Natural killer cell (primary cell): ENCODE data around the gene SPATA2L. TPM values are rescaled to one million over a fixed set of nuclear protein-coding genes. Genes with fewer than 3 reads are reported as not detected.
A peak's percentile ranks its signal among the peaks of the same experiment; 100 is the strongest.

Experiments used
- ATAC-seq, 3 donors: fragments of 150-1000 bp in 2 of 3; fragments of 200-7000 bp in 1 of 3; cut with Tn5 transposase; 1 replicate in 1 of 3; 2 replicates in 2 of 3; pipeline ENCODE4 v1.10.0; 2021; ENCODE audit warnings: mild to moderate bottlenecking in 2 of 3, moderate library complexity in 2 of 3
- DNase-seq, 2 donors: peaks; one replicate each; pipeline versions ENCODE4 v3.0.0 to v3.0.0-alpha.2; 2013 to 2021; ENCODE audit warnings: mixed read lengths in 1 of 2
- H3K27ac ChIP-seq: one replicate; pipeline ENCODE4 v1.5.1; 2013; ENCODE audit warnings: mild to moderate bottlenecking, low read length
- H3K27me3 ChIP-seq: one replicate; pipeline ENCODE4 v1.6.1; 2013; ENCODE audit warnings: low read length; ENCODE audit not compliant: control insufficient read depth, insufficient read depth
- H3K36me3 ChIP-seq: one replicate; pipeline ENCODE4 v1.6.1; 2013; ENCODE audit warnings: low read length; ENCODE audit not compliant: control insufficient read depth, insufficient read depth
- H3K4me1 ChIP-seq: one replicate; pipeline ENCODE4 v1.6.1; 2013; ENCODE audit warnings: low read length; ENCODE audit not compliant: control insufficient read depth, insufficient read depth
- H3K4me3 ChIP-seq: one replicate; pipeline ENCODE4 v1.5.1; 2013; ENCODE audit warnings: low read length
- H3K9me3 ChIP-seq: one replicate; pipeline ENCODE4 v1.6.1; 2013; ENCODE audit warnings: low read length; ENCODE audit not compliant: control insufficient read depth, insufficient read depth
- H3K27ac Mint-ChIP-seq, 2 donors: one replicate each; pipeline ENCODE4 v1.8.0; 2022; ENCODE audit warnings: mild to moderate bottlenecking in 2 of 2, mixed read lengths in 2 of 2, moderate library complexity in 1 of 2
- H3K27me3 Mint-ChIP-seq, 2 donors: one replicate each; pipeline ENCODE4 v1.8.0; 2022; ENCODE audit warnings: low read depth in 2 of 2, mixed read lengths in 2 of 2
- H3K36me3 Mint-ChIP-seq: one replicate; pipeline ENCODE4 v1.8.0; 2022; ENCODE audit warnings: mixed read lengths
- H3K4me1 Mint-ChIP-seq, 2 donors: one replicate each; pipeline ENCODE4 v1.8.0; 2022; ENCODE audit warnings: mixed read lengths in 2 of 2
- H3K4me3 Mint-ChIP-seq: one replicate; pipeline ENCODE4 v1.8.0; 2022; ENCODE audit warnings: mild to moderate bottlenecking, moderate library complexity, mixed read lengths
- H3K9me3 Mint-ChIP-seq, 2 donors: one replicate each; pipeline ENCODE4 v1.8.0; 2022; ENCODE audit warnings: mixed read lengths in 2 of 2
- WGBS: methylation state at CpG from one replicate; pipeline ENCODE4 v1.1.7; 2013; ENCODE audit warnings: missing lambda C conversion rate; ENCODE audit not compliant: insufficient coverage; 5-methylcytosine and 5-hydroxymethylcytosine counted together
- intact Hi-C: fragments of 100-400 bp; cut with micrococcal nuclease; formaldehyde crosslinking; loops from one replicate; pipeline ENCODE4 v1.14.2; 2022
- total RNA-seq, 4 donors: library from RNA; stranded (reverse); fragments of 120-200 nt in 1 of 4; gene quantifications; one replicate each; pipeline versions ENCODE4 v1.2.3 to v1.2.4, GENCODE V29; 2013 to 2022
- TF ChIP-seq, protein P1 (sequence below): fragments of 200-600 bp; IDR thresholded peaks from one replicate; pipeline ENCODE4 v1.8.0; 2022; ENCODE audit warnings: antibody characterized with exemption

SPATA2L gene
- total RNA-seq, 3 donors from 2014 or later (not counting 1 experiment from before 2014, with no cell fraction given): 23.1 to 37.9 (median 24.0) TPM

DNA sequence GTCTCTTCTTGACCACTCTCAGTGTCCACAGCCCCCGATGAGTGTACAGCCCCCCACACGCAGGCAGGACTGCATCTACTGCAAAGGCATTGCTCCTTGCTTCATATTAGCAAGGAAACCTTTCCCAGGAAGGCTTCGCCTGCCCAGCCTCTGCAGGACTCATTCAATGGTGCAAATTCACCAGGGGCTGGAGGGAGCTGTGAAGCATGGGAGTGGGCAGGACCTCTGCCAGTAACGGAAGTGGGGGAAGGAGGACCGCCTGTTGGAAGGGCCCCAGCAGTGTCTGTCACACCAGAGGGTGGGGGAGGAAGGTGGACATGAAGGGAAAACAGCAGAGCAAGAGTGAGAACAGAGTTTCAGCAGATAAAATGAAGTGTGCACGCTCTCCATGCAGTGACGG lies 41.4 kb downstream of the SPATA2L start:
- Mint-ChIP-seq H3K27ac (no peak overlapping the region), H3K9me3 (no peaks in the 10 kb centered on the region), H3K27me3 (no peaks in the 10 kb centered on the region), H3K4me3 (no peak overlapping the region), H3K4me1 (peaks cover 18 to 27% of the 10 kb centered on the region in 2 donors), H3K36me3 (no peaks in the 10 kb centered on the region)
- no peaks in the 10 kb centered on the region for H3K27me3 ChIP-seq
- no peak overlapping the region for H3K27ac ChIP-seq
- H3K4me3 ChIP-seq: no peak overlapping the region
- intact Hi-C loops: no loop called here
- peaks cover 34% of the 10 kb centered on the region for H3K4me1 ChIP-seq
- ATAC-seq (no peak), DNase-seq (no peak)
- no peaks in the 10 kb centered on the region for H3K36me3 ChIP-seq
- TF ChIP-seq, protein P1, sequence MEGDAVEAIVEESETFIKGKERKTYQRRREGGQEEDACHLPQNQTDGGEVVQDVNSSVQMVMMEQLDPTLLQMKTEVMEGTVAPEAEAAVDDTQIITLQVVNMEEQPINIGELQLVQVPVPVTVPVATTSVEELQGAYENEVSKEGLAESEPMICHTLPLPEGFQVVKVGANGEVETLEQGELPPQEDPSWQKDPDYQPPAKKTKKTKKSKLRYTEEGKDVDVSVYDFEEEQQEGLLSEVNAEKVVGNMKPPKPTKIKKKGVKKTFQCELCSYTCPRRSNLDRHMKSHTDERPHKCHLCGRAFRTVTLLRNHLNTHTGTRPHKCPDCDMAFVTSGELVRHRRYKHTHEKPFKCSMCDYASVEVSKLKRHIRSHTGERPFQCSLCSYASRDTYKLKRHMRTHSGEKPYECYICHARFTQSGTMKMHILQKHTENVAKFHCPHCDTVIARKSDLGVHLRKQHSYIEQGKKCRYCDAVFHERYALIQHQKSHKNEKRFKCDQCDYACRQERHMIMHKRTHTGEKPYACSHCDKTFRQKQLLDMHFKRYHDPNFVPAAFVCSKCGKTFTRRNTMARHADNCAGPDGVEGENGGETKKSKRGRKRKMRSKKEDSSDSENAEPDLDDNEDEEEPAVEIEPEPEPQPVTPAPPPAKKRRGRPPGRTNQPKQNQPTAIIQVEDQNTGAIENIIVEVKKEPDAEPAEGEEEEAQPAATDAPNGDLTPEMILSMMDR: no peak
- WGBS: 95% methylated on average over 7 of the region's 7 CpGs
- H3K9me3 ChIP-seq: no peaks in the 10 kb centered on the region

DNA sequence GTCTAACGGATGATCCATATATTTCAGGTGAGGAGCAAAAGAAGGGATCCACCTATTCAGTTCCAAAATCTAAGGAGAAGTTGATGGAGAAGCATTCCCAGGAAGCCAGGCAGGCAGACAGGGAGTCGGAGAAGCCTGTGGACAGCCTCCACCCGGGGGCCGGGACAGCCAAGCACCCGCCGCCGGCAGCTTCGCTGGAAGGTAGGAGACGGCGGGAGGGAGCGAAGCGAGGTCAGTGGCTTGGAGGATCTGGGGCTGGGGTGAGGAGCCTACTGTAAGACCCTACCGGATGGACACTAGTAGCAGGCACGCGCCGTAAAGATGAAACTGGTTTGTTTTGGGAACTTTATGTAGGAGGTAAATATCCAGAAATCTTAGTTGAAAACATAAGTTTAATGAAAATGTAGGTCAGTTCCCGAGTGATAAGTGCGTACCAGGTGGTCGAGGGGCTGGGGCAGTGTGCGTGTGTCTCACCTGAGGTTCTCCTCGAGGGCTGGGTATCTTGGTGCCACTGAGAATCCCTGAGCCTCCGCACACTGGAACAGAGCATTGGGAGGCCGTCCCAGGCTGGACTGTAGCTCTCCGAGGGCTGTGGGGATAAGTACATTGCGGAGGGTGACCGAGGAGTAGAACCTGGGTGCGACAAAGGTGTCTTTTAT lies 43.2 kb downstream of the SPATA2L start:
- no peak for ATAC-seq
- 28% methylated on average over 27 of the region's 27 CpGs for whole genome bisulfite sequencing
- no peaks in the 10 kb centered on the region for H3K27me3 ChIP-seq
- H3K4me1 Mint-ChIP-seq: peaks cover 27 to 37% of the 10 kb centered on the region in 2 donors
- intact Hi-C loops: loop anchor here (10.0 kb wide), 1 partner anchor 94 kb away; the partner anchor contains the start of gene RPL13
- peak in 1 of 2 donors; percentile 6 for DNase-seq
- H3K9me3 Mint-ChIP-seq: no peaks in the 10 kb centered on the region
- H3K27me3 Mint-ChIP-seq: no peaks in the 10 kb centered on the region
- TF ChIP-seq, protein P1: no peak
- peaks cover 3% of the 10 kb centered on the region for H3K36me3 ChIP-seq
- peak overlapping the region; percentile 91 for H3K4me3 Mint-ChIP-seq
- H3K9me3 ChIP-seq: no peaks in the 10 kb centered on the region
- H3K27ac Mint-ChIP-seq: peak overlapping the region; percentile 82 to 83
- peak overlapping the region; percentile 58 for H3K27ac ChIP-seq
- H3K36me3 Mint-ChIP-seq: no peaks in the 10 kb centered on the region
- H3K4me1 ChIP-seq: peaks cover 38% of the 10 kb centered on the region
- peak overlapping the region; percentile 78 for H3K4me3 ChIP-seq

DNA sequence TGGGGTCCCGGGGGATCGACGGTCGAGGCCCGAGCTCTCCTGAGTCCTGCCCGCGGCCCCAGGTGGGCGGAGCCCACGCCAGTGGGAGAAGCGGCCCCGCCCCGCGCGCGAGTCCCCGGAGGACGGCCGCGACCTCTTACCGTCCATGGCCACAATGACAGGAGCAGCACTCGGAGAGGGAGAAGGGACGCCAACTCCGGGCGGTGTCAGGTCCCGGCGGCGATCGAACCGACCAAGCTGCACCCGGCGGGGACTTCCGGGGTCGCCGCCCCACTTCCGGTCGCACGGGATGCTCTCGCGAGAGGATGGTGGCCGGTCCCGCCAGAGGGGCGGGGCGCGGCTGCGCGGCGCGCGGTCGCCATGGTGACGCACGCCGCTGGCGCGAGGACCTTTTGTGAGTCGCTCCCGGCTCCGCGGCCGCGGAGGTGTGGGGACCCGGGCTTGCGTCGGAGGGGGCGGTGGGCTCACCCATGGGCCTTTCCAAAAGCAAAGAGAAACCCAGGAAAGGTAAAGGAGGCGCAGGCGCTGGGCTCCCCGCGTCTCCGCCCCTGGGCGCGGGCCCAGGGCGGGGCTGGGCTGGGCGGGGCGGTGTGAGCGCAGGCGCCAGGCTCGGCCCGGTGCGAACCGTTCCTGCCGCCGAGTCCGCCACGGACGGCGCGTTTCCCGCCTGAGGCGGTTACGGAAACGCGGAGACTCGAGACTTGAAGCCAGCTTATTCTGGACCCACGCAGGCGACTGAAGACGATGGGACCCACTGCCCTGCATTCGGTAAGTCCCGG lies 43.9 kb downstream of the SPATA2L start, which contains the start of the genes CHMP1A and SPATA33:
Gene CHMP1A (minus strand): TSS at position 267 of the 779 bp plus-strand sequence. CDS start 120 bp downstream, at position 147.
Gene SPATA33 (plus strand): TSS at position 395 of the 779 bp plus-strand sequence. CDS start 76 bp downstream, at position 471.
- peaks cover 27 to 37% of the 10 kb centered on the region in 2 donors for H3K4me1 Mint-ChIP-seq
- Histone ChIP-seq H3K36me3 (peaks cover 5% of the 10 kb centered on the region), H3K9me3 (no peaks in the 10 kb centered on the region), H3K27me3 (no peaks in the 10 kb centered on the region), H3K27ac (peak within 1 kb of the TSS; percentile 68), H3K4me1 (peaks cover 38% of the 10 kb centered on the region), H3K4me3 (peak within 1 kb of the TSS; percentile 78)
- ATAC-seq: peak; percentile 90 to 96 (median 92)
- peak within 1 kb of the TSS; percentile 91 for H3K4me3 Mint-ChIP-seq
- no peaks in the 10 kb centered on the region for H3K27me3 Mint-ChIP-seq
- TF ChIP-seq, protein P1: no peak
- H3K9me3 Mint-ChIP-seq: no peaks in the 10 kb centered on the region
- H3K27ac Mint-ChIP-seq: peak within 1 kb of the TSS; percentile 82 to 83
- intact Hi-C loops: loop anchor here (10.0 kb wide), 1 partner anchor 93 kb away; the partner anchor contains the start of gene RPL13
- peak; percentile 93 to 97 for DNase-seq
- WGBS: under 1% methylated on average over 99 of the region's 99 CpGs
- no peaks in the 10 kb centered on the region for H3K36me3 Mint-ChIP-seq
